Testis (tissue), 3 donors: Measurements from ENCODE around the gene ZNF362. TPM values are rescaled to one million over a fixed set of nuclear protein-coding genes. Genes with fewer than 3 reads are reported as not detected.

ENCODE experiments used
- DNase-seq: peaks from one replicate; pipeline ENCODE4 v3.0.0-alpha.2; 2019
- H3K27ac ChIP-seq, 2 donors: fragments of 200-600 bp; sonication (generic); one replicate each; pipeline ENCODE4 v1.5.1; 2019
- H3K27me3 ChIP-seq: fragments of 200-600 bp; sonication (generic); one replicate; pipeline ENCODE4 v1.5.1; 2019
- H3K36me3 ChIP-seq: fragments of 200-600 bp; sonication (generic); one replicate; pipeline ENCODE4 v1.5.1; 2017; ENCODE audit warnings: low read depth; ENCODE audit errors: missing control alignments
- H3K4me1 ChIP-seq: fragments of 200-600 bp; sonication (generic); one replicate; pipeline ENCODE4 v1.5.1; 2019
- H3K4me3 ChIP-seq, 2 donors: fragments of 200-600 bp; sonication (generic); one replicate each; pipeline ENCODE4 v1.5.1; 2017 to 2019
- H3K9me3 ChIP-seq: fragments of 200-600 bp; sonication (generic); one replicate; pipeline ENCODE4 v1.5.1; 2017
- CTCF ChIP-seq, 3 experiments: fragments of 450-650 bp in 2 of 3; fragments of 200-600 bp in 1 of 3; sonication (generic) in 1 of 3; IDR thresholded peaks; one replicate each; pipeline ENCODE4 v1.5.1; 2016 to 2019; ENCODE audit warnings: antibody characterized with exemption in 3 of 3, mild to moderate bottlenecking in 2 of 3, moderate library complexity in 1 of 3
- POLR2A ChIP-seq: fragments of 450-650 bp; IDR thresholded peaks from one replicate; pipeline ENCODE4 v1.6.1; 2017; ENCODE audit warnings: antibody characterized with exemption, mild to moderate bottlenecking, moderate library complexity
- WGBS, 2 donors: methylation state at CpG; one replicate each; pipeline ENCODE4 v1.1.5; 2018; 5-methylcytosine and 5-hydroxymethylcytosine counted together
- intact Hi-C: fragments of 100-400 bp; cut with DNase I; formaldehyde crosslinking; loops from one replicate; pipeline ENCODE4 v1.15.1; 2023; ENCODE audit warnings: low total_unique reads
- polyA plus RNA-seq: library from polyadenylated mRNA; stranded (reverse); fragments of 350-450 nt; fragmentation: Illumina TruSeq; extraction: RNeasy Lipid Tissue Mini Kit (QIAGEN cat#74804); gene quantifications from one replicate; pipeline ENCODE4 v1.2.3, GENCODE V29; 2014; ENCODE audit warnings: low read depth, low replicate concordance; ENCODE audit not compliant: insufficient read depth
- total RNA-seq, 2 donors: library from RNA; depleted of rRNA; stranded (reverse); fragments of >200 nt; gene quantifications; one replicate each; pipeline ENCODE4 v1.2.3, GENCODE V29; 2016

ZNF362 gene
- total and polyA plus RNA-seq, 3 donors from 2014 or later: 16.3 to 28.6 (median 26.6) TPM

GRCh38 chr1:33269621-33270020 is 13.3 kb downstream of the ZNF362 start:
- Histone ChIP-seq H3K4me1 (peaks cover 19% of the 10 kb centered on the region), H3K36me3 (no peaks in the 10 kb centered on the region), H3K4me3 (no peak overlapping the region), H3K27ac (peak overlapping the region in 1 of 2 donors; percentile 42), H3K27me3 (no peaks in the 10 kb centered on the region), H3K9me3 (no peaks in the 10 kb centered on the region)
- intact Hi-C loops: no loop called here
- 77 to 95% methylated on average over 3 to 5 of the region's 5 CpGs for WGBS, 2 donors
- no peak for TF ChIP-seq POLR2A
- TF ChIP-seq CTCF (IDR thresholded peaks at IDR 0.05): no peak
- DNase-seq: no peak

- no peak for DNase-seq
- H3K36me3 ChIP-seq: no peaks in the 10 kb centered on the region
- peaks cover 19% of the 10 kb centered on the region for H3K4me1 ChIP-seq
- TF ChIP-seq CTCF (IDR thresholded peaks at IDR 0.05): no peak
- TF ChIP-seq POLR2A: no peak
- H3K4me3 ChIP-seq: no peak overlapping the region
- WGBS, 2 donors: 81 to 89% methylated on average over 5 of the region's 5 CpGs
- no peaks in the 10 kb centered on the region for H3K9me3 ChIP-seq
- intact Hi-C loops: no loop called here
- H3K27ac ChIP-seq: no peak overlapping the region
- no peaks in the 10 kb centered on the region for H3K27me3 ChIP-seq
Observed at GRCh38 chr1:33270379-33270778, 14.1 kb downstream of the ZNF362 start.

GRCh38 chr1:33270808-33271465 is 14.6 kb downstream of the ZNF362 start:
- DNase-seq: no peak
- Histone ChIP-seq H3K4me1 (peaks cover 19% of the 10 kb centered on the region), H3K27ac (no peak overlapping the region), H3K4me3 (no peak overlapping the region), H3K36me3 (no peaks in the 10 kb centered on the region), H3K9me3 (no peaks in the 10 kb centered on the region), H3K27me3 (no peaks in the 10 kb centered on the region)
- TF ChIP-seq POLR2A: no peak
- TF ChIP-seq CTCF (IDR thresholded peaks at IDR 0.05): no peak
- intact Hi-C loops: no loop called here
- WGBS, 2 donors: 70 to 72% methylated on average over 7 of the region's 7 CpGs

- Histone ChIP-seq H3K36me3 (no peaks in the 10 kb centered on the region), H3K4me1 (peaks cover 19% of the 10 kb centered on the region), H3K27me3 (no peaks in the 10 kb centered on the region), H3K27ac (no peak overlapping the region), H3K9me3 (no peaks in the 10 kb centered on the region), H3K4me3 (no peak overlapping the region)
- 83 to 87% methylated on average over 11 to 13 of the region's 13 CpGs for WGBS, 2 donors
- intact Hi-C loops: no loop called here
- no peak for DNase-seq
- no peak for TF ChIP-seq POLR2A
- no peak for TF ChIP-seq CTCF (IDR thresholded peaks at IDR 0.05)
Observed at GRCh38 chr1:33271666-33272505, 15.6 kb downstream of the ZNF362 start.
